Mucosa of rectum (tissue), 2 donors: ENCODE measurements around the gene VWA5A.

Experiments
- H3K27ac ChIP-seq, 2 donors: one replicate each; pipeline ENCODE4 v1.7.0; 2013; ENCODE audit warnings: inconsistent platforms in 2 of 2, low read depth in 2 of 2, low read length in 2 of 2
- H3K27me3 ChIP-seq, 2 donors: one replicate each; pipeline ENCODE4 v1.7.0; 2013; ENCODE audit warnings: low read length in 2 of 2; ENCODE audit not compliant: control insufficient read depth in 2 of 2, insufficient read depth in 2 of 2
- H3K36me3 ChIP-seq, 2 donors: one replicate each; pipeline ENCODE4 v1.7.0; 2013; ENCODE audit warnings: low read length in 2 of 2; ENCODE audit not compliant: control insufficient read depth in 2 of 2, insufficient read depth in 2 of 2
- H3K4me1 ChIP-seq, 2 donors: one replicate each; pipeline ENCODE4 v1.7.0; 2013; ENCODE audit warnings: low read length in 2 of 2, mild to moderate bottlenecking in 1 of 2; ENCODE audit not compliant: control insufficient read depth in 2 of 2, insufficient read depth in 2 of 2
- H3K4me3 ChIP-seq, 2 donors: one replicate each; pipeline ENCODE4 v1.7.0; 2013; ENCODE audit warnings: low read length in 2 of 2
- H3K9ac ChIP-seq, 2 donors: one replicate each; pipeline ENCODE4 v1.7.0; 2013; ENCODE audit warnings: low read length in 2 of 2, low read depth in 1 of 2, mild to moderate bottlenecking in 1 of 2
- H3K9me3 ChIP-seq, 2 donors: one replicate each; pipeline ENCODE4 v1.7.0; 2013; ENCODE audit warnings: low read length in 2 of 2; ENCODE audit not compliant: control insufficient read depth in 2 of 2
- donor health status: healthy.
- donor health status: Normal muscosa, but diverticular disease.

The VWA5A gene

DNA sequence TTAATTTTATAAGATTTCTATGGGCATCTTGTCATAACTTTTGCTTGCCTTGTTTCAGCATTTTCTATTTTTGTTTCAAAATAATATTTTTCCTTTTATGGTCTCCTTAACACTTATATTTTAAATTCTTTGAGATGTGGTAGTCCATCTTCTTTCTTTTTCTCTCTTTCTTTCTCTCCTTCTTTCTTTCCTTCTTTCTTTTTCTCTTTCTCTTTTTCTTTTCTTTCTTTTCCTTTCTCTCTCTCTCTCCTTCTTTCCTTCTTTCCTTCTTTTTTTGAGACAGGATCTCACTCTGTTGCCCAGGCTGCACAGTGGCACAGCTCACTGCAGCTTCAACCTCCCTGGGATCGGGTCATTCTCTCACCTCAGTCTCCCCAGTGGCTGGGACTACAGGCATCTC is 38.0 kb upstream of the VWA5A start:
- no peak overlapping the region for H3K4me3 ChIP-seq
- H3K9ac ChIP-seq: no peak overlapping the region
- H3K36me3 ChIP-seq: no peaks in the 10 kb centered on the region
- H3K27me3 ChIP-seq: no peaks in the 10 kb centered on the region
- peaks cover 2 to 10% of the 10 kb centered on the region in 2 donors for H3K4me1 ChIP-seq
- no peaks in the 10 kb centered on the region for H3K9me3 ChIP-seq
- no peak overlapping the region for H3K27ac ChIP-seq

DNA sequence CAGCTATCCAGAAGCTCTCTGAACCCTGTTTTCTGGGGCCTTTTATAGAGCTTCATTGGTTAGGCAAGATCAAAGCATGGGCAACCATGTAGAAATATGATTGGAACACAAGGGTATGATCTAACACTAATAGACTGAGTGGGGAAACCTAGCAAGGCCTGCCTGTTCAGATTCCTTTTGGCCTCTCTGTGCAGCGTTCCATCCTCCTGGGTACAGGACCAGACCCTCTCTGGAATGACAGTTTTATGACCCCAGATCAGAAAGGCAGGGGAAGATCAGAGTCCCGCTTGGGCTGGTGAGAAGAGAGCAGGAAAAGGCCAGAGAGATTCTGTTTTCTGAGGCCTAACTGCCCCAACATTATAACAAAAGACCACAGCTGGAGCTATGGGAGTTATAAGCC is 36.7 kb upstream of the VWA5A start:
- H3K27me3 ChIP-seq: no peaks in the 10 kb centered on the region
- H3K27ac ChIP-seq: no peak overlapping the region
- H3K4me3 ChIP-seq: no peak overlapping the region
- H3K9ac ChIP-seq: no peak overlapping the region
- no peaks in the 10 kb centered on the region for H3K36me3 ChIP-seq
- H3K4me1 ChIP-seq: peaks cover 2 to 10% of the 10 kb centered on the region in 2 donors
- H3K9me3 ChIP-seq: no peaks in the 10 kb centered on the region

DNA sequence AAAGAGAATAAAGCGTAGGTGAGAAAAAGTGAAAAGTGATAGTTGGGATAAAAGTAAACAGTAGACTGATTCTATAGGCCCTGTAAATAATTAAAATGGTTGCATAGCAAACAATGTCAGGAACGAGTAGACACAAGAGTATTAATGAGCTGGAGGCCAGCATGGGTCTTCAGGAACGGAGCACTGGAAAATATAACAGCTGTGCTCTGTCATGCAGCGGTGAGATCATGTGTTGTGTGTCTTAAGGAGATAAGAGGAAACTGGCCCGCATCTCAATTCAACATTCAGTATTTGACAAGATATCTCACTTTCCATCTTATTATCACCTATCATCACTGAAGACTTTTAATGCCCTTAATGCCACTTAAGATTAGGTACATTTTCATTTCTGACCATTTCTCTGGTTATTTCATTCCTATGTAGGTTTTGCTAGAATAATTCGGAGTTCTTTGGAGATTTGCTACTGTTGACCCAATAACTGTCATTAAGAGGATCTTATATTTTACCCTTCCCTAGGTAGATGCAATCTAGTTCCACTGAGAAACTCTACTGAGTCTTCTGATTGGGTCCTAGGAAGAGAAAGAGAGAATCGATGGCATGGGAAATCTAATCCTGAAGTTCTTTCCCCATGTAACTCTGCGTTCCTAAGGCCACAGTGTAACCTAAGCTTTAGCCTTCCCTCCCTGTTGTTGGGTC is 35.5 kb upstream of the VWA5A start:
- Histone ChIP-seq H3K4me3 (no peak overlapping the region), H3K36me3 (no peaks in the 10 kb centered on the region), H3K4me1 (peaks cover 2 to 10% of the 10 kb centered on the region in 2 donors), H3K9ac (no peak overlapping the region), H3K27me3 (no peaks in the 10 kb centered on the region), H3K27ac (no peak overlapping the region), H3K9me3 (no peaks in the 10 kb centered on the region)

DNA sequence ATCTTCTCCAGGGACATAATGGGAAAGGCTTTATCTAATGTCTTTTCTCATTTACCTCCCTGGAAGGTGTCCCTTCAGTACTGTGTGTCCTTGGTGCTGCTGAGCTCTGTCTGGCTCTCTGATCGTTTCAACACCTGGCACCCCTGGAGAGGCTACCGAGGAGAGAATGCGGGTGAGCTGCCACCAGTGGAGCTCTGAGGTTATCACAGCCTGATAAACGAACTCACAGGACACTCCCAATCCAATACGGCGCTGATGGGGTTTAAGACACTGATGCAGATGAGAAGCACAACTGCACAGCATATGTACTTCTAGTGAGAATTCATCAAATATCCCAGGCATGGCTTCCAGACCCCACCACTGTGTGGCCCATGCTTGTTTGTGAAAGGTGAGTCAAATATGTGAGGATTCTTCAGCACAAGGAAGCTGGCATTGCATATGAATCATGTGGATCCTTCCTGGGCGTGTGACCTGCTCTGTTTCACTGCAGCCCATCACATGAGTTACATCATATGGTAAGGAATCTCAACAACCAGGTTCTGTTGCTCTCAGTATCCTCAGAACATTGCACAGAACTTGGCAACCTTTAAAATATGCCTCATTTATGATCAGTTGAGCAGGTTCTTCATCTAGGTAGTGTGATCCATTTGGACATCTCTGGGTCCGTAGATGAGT is 34.8 kb upstream of the VWA5A start:
- H3K9me3 ChIP-seq: no peaks in the 10 kb centered on the region
- no peak overlapping the region for H3K9ac ChIP-seq
- no peaks in the 10 kb centered on the region for H3K27me3 ChIP-seq
- no peak overlapping the region for H3K27ac ChIP-seq
- no peak overlapping the region for H3K4me3 ChIP-seq
- H3K4me1 ChIP-seq: peaks cover 2 to 10% of the 10 kb centered on the region in 2 donors
- H3K36me3 ChIP-seq: no peaks in the 10 kb centered on the region

DNA sequence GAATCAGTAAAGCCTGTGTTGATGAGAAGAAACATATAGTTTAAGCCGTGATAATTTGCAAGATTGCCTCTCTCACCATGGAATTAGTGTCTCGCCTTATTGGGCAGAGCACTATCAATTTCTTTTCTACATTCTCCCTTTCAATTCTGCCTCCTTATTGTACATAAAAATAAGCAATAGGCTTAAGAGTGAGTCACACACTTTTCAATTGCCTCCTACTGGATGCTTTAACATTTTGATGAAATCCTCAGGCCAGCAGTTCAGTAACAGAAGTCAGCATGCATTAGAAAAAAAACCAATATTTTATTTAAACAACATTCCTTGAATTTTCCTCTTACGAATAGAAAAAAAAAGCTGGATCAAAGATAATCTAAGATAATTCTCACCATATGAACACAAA is 33.8 kb upstream of the VWA5A start:
- H3K4me3 ChIP-seq: no peak overlapping the region
- H3K4me1 ChIP-seq: no peaks in the 10 kb centered on the region

DNA sequence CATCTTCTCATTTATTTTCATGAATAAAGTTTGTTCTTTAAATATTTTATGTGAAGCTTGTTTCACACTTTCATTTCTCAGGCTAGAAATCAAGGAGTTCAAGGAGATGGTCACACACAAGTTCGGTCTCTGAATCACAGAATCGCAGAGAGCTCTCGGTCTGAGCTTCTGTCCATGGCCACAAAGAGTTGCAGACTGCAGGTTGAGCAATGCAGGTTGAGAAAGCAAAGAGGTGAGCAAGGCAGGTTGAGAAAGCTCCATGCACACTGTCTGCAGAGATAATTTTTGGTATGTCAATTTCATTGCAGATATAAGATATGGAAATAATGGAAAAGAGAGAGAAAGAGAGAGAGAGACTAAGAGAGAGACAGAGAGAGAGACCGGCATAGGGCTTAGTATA is 32.9 kb upstream of the VWA5A start:
- H3K4me3 ChIP-seq: no peak overlapping the region
- no peak overlapping the region for H3K9ac ChIP-seq
- H3K27ac ChIP-seq: no peak overlapping the region
- H3K27me3 ChIP-seq: no peaks in the 10 kb centered on the region
- no peaks in the 10 kb centered on the region for H3K9me3 ChIP-seq
- no peaks in the 10 kb centered on the region for H3K36me3 ChIP-seq
- no peaks in the 10 kb centered on the region for H3K4me1 ChIP-seq

More for the DNA sequence above, 33.8 kb upstream of the VWA5A start:
- no peak overlapping the region for H3K27ac ChIP-seq
- no peaks in the 10 kb centered on the region for H3K36me3 ChIP-seq
- no peaks in the 10 kb centered on the region for H3K9me3 ChIP-seq
- no peak overlapping the region for H3K9ac ChIP-seq
- no peaks in the 10 kb centered on the region for H3K27me3 ChIP-seq

DNA sequence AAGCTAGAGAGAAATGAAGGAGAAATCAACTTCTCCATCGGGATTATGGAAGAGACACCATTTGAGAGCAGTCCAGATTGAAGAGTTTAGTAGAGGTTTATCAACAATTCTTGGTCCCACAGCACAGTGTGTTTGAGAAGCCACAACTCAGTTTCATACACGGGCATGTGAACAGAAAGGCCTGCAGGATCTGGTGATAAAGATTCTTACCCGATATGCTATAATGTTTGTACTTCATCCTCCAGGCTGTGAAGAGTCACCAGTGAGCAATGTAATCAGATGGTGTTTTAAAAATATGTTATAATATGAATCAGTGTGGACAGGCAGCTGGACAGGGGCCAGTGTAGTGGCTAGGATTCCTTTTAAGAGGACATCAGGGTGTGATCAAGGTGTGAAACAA is 29.7 kb upstream of the VWA5A start:
- Histone ChIP-seq H3K4me1 (no peaks in the 10 kb centered on the region), H3K9me3 (no peaks in the 10 kb centered on the region), H3K36me3 (no peaks in the 10 kb centered on the region), H3K4me3 (no peak overlapping the region), H3K27ac (no peak overlapping the region), H3K9ac (no peak overlapping the region), H3K27me3 (no peaks in the 10 kb centered on the region)

DNA sequence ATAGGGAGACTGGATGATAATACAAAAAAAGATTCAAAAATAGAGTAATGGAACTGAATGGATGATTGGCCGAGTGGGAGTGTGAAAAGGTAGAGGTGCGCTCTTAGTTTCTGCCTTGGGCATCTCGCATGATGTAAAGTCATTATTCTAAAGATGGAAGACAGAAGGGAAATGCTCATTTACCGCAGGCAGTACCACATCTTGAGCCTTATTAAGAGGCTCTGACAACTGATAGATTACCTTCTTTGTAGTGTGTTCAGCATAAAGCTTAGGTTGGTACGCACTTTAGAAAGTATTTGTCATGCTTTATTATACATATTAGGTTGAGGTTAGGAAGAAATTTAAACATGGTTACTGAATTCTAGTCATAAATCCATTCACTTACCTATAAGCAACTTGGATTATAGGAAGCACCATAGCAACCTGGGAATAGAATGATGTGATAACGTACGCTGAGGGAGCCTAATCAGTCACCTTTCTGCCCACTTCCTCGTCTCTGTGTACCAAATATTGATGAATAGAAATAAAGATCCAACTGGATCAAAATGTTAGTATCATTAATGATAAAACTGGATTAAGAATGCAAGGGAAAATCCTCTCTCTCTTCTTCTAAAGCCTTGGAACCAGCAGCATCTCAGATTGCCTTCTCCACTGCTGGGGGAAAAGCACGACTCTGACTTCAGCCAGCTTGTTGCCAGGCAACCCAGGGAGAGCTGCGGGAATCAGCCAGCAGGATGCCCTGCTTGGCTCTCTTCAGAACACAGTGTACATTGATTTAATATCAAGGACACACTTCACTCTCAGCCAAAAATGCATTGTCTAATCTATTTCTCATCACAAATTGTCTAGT is 29.0 kb upstream of the VWA5A start:
- H3K27me3 ChIP-seq: no peaks in the 10 kb centered on the region
- H3K27ac ChIP-seq: no peak overlapping the region
- no peaks in the 10 kb centered on the region for H3K9me3 ChIP-seq
- no peaks in the 10 kb centered on the region for H3K36me3 ChIP-seq
- no peak overlapping the region for H3K4me3 ChIP-seq
- no peaks in the 10 kb centered on the region for H3K4me1 ChIP-seq
- H3K9ac ChIP-seq: no peak overlapping the region

DNA sequence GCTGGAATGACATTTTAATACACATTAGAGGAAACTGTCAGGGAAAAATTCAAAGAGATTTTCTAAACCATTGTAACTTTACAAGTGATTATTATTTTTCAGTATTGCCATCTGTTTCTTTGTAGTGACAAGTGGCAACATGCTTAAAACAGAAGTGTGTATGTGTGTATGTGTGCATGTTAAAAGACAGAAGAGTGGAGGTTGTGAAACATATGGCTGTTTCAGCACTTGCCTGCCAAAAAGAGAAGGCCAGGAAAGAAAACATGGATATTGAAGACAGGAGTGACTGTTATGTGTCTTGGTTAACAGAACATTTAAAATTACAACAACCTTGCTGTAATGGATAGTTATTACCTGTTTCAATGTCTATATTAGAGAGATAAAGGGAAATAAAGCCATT is 24.3 kb upstream of the VWA5A start:
- Histone ChIP-seq H3K4me1 (no peaks in the 10 kb centered on the region), H3K9ac (no peak overlapping the region), H3K36me3 (no peaks in the 10 kb centered on the region), H3K27me3 (no peaks in the 10 kb centered on the region), H3K4me3 (no peak overlapping the region), H3K9me3 (no peaks in the 10 kb centered on the region), H3K27ac (no peak overlapping the region)

DNA sequence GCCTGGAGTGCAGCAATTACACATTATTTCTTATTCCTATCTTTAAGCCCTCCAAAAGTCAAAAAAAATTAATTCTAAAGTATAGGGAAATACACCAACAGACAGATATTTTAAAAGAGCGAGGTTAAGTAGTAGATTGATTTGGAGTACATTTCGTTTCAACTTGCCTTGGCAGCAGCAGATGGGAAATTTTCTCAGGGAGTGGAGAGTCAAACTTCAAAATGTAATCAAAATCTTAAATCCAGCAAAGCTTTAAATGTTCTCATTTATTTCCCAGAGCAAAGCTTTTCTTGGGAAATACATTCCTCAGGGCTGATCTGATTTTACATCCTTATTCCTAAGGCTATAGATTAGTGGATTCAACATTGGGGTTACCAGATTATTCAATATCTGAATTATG is 21.9 kb upstream of the VWA5A start:
- Histone ChIP-seq H3K9me3 (no peaks in the 10 kb centered on the region), H3K4me1 (no peaks in the 10 kb centered on the region), H3K27me3 (no peaks in the 10 kb centered on the region), H3K36me3 (no peaks in the 10 kb centered on the region), H3K27ac (no peak overlapping the region), H3K4me3 (no peak overlapping the region), H3K9ac (no peak overlapping the region)
